HG03378 (cell line): ENCODE data around the gene ZDHHC11B.
"Not testable (repeated sequence)": the region's sequence is repeated elsewhere in the genome, so short reads cannot be mapped to it uniquely, and the experiment has no call there.

Experiments used
- ATAC-seq: cut with Tn5 transposase; IDR thresholded peaks from one replicate; pipeline ENCODE4 v1.9.1; 2021; ENCODE audit warnings: mild to moderate bottlenecking, moderate library complexity; ENCODE audit not compliant: unreplicated experiment

Gene ZDHHC11B

GRCh38 chr5:784428-785177 lies at the start of gene ZDHHC11B:
TSS of gene ZDHHC11B (minus strand) at chr5:784729. CDS start at chr5:766919, 17,810 bp downstream.
- ATAC-seq = not testable (repeated sequence)

GRCh38 chr5:834013-834412 lies 49.5 kb upstream of the ZDHHC11B start:
- not testable (repeated sequence) for ATAC-seq

- ATAC-seq = not testable (repeated sequence)
These were observed 43.7 kb upstream of the ZDHHC11B start for GRCh38 chr5:828194-828593.

DNA sequence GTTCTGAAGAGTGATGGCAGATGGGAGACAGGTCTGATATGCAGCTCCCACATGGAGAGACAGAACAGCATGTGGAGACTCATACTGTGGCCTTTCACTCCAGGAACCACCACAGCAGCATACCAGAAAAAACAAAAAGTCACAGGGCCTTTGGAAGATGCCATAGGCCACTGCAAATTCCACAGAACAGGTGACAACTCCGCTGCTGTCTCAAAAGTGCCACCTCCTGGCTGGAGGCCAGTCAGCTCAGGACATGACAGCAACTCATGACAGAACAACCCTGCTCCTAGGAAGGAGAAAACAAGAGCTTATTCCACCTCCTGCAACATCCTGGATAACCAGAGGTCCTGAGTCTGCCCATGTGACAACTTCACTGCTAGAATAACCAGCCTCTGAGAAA lies 41.0 kb upstream of the ZDHHC11B start:
- ATAC-seq = not testable (repeated sequence)

- ATAC-seq = no peak
These were observed 37.0 kb upstream of the ZDHHC11B start for GRCh38 chr5:821504-821903.

DNA sequence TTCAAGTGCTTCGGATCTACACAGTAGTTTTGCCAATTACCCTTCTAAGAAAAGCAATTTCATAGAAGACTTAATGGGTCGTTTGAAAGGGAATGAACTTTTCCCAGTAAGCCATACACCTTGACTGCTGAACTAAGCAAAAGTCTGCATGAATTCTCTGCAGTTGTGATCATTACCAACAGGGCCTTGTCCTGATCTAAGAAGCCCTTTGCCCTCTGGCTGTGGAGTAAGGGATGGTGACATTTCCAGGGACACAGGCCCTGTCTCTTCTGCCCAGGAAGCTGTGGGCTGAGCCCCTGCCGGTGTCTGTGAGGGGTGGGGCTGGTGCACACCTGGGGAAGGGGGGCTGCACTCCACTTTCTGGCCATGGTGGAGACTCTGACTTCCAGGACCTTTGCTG lies 35.7 kb upstream of the ZDHHC11B start:
- no peak for ATAC-seq

DNA sequence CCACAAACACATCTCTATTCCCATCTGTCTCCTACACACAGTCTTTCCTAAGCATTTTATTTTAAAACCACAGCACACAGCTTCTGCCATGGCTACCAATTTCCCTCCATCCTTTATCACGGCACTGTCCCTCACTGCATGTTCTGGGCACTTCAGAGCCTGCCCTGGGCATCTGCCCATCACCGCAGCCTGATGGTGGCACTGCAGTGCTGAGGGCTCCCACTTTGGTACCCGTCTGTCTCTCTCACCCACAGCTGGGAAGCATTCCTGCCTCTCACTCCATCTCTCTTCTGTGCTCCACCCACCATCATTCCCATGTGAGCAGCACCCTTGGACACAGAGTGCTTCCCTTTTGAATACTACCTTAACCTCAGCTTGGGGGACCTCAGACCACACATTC lies 34.5 kb upstream of the ZDHHC11B start:
- no peak for ATAC-seq

GRCh38 chr5:816176-816575 lies 31.6 kb upstream of the ZDHHC11B start:
- no peak for ATAC-seq

DNA sequence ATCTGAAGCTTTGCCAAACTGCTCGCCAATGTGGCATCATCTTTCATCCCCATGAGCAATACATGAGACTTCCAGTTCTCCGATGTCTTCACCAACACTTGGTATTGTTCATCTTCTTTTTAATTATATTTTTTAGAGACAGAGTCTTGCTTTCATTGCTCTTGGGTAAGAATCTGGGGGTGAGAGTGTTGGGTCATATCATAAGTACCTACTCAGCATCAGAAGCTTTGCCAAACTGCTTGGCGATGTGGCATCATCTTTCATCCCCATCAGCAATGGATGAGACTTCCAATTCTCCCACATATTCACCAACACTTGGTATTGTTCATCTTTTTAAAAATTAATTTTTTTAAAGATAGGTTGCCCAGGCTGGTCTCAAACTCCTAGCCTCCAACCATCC lies 30.9 kb upstream of the ZDHHC11B start:
- no peak for ATAC-seq

DNA sequence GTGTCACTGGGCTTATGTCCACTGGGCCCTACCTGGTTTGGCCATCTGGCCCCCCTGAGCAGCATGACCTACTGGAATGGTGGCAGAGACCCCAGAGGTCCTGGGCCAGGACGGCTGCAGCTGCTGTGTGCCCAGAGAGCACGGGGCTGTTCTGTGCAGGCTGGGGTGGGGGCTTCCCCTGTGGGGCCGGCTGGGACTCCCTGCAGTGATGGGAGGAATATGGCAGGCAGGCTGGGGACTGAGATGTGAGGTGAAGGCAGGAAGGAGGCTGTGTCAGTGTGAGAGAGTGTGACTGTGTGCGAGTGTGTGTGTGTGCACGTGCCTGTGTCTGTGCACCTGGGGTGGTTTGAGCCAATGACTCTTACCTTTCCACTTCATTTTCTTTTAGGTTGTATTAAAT lies 29.0 kb upstream of the ZDHHC11B start:
- ATAC-seq = not testable (repeated sequence)

DNA sequence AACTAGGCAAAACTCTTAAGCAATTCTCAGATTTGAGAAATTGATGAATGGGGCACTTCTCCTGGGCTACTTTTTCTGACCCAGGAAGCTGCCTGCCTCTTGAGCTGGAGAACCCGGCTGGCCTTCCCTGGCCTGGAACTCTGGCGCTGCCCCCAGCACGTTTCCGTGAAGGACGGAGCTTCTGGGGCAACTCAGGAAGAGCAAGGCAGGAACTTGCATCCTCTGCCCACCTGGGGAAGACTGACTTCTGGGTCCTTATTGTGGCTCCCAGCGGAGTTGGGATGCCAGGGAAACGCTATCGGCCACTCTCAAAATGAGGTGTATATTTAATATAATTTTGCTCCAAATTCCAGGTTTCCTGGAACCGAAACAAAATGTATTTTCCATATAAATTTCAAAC lies 26.9 kb upstream of the ZDHHC11B start:
- ATAC-seq = not testable (repeated sequence)

DNA sequence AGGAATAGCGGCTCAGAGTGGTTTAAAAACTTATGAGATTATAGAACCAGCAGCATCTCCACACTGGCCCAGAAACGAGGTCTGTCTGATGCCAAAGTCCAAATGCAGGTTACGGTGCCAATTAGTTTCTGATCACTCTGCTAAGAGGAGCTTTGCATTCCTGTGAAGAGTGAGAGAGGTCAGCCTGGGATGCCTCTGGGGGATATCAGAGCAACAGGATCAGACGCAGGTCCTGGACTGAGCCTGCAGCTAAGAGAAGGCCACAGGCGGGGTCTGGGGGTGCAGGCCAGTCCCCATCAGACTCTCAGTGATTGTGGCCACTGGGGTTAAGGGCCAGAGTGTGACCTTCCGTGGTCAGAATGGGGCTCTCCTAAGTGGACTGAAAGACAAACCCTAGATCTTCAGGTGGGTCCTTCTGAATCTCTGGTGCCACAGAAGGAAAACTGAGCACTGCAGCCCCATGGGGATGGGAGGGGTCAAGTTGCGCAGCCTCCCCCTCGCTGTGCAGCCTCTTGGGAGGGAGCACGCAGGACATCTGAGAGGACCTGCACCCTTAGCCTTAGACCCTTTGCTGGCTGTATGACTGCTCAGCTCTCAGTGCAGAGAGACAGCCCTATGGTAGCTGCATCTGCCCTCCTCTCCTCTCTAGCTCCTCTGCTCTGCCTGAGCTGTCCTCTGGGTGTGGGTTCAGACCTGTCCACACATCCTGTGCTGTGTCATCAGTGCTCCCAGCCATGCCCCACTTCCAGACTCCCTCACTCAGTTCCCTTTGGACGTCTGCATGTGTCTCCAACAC lies 23.4 kb upstream of the ZDHHC11B start:
- not testable (repeated sequence) for ATAC-seq

GRCh38 chr5:801472-801871 lies 16.9 kb upstream of the ZDHHC11B start:
- ATAC-seq = no peak

GRCh38 chr5:801055-801454 lies 16.5 kb upstream of the ZDHHC11B start:
- ATAC-seq = not testable (repeated sequence)

GRCh38 chr5:798505-799138 lies 14.1 kb upstream of the ZDHHC11B start:
- not testable (repeated sequence) for ATAC-seq

DNA sequence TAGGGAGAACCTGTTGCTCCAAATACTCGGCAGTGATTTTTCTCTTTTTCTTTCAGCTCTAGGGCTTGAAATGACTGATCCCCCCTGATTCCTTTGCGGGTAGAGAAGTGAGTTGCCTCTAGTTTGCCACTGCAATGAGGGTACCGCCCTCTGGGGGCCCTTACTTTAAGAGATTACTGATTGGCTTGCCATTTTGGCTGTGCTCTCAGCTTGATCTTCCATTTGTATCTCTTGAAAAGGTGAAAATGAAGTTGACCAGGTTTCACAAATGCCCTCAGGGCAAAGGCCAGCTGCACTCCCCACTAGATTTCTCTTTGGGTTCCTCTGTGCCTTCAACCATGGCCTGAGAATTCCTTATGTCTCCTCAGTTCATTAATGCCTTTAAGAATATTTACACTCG lies 13.5 kb upstream of the ZDHHC11B start:
- ATAC-seq = not testable (repeated sequence)

- ATAC-seq = not testable (repeated sequence)
These were observed 11.3 kb upstream of the ZDHHC11B start for GRCh38 chr5:795873-796272.

- ATAC-seq = not testable (repeated sequence)
These were observed 10.4 kb upstream of the ZDHHC11B start for GRCh38 chr5:794948-795347.

GRCh38 chr5:788703-789102 lies 4.2 kb upstream of the ZDHHC11B start:
- ATAC-seq = not testable (repeated sequence)

DNA sequence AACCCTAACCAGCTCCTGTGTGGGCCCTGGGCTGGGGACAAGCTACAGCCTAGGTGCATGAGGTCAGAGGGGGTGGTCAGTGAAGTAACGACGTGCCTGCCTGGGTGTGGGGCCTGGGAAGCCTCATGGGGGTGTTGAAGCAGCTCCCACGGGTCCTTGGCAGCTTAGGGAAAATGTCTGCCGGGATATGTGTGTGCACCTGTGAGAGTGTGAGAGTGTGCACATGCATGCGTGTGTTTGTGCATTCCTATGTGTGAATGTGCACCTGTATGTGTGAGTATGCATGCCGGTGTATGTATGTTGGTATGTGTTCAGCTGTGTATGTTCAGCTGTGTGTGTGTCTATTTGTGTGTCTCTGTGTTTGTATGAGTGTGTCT lies 3.3 kb upstream of the ZDHHC11B start:
- not testable (repeated sequence) for ATAC-seq

- not testable (repeated sequence) for ATAC-seq
These were observed 2.8 kb upstream of the ZDHHC11B start for GRCh38 chr5:787224-787856.
